Effector CD8-positive, alpha-beta T cell (primary cell): ENCODE results near the gene RANBP17.
"Not testable (repeated sequence)": the region's sequence is repeated elsewhere in the genome, so short reads cannot be mapped to it uniquely, and the experiment has no call there.

Source experiments
- DNase-seq: peaks from one replicate; lab custom pipeline; 2025; lab: John Stamatoyannopoulos, UW

The RANBP17 gene

DNA sequence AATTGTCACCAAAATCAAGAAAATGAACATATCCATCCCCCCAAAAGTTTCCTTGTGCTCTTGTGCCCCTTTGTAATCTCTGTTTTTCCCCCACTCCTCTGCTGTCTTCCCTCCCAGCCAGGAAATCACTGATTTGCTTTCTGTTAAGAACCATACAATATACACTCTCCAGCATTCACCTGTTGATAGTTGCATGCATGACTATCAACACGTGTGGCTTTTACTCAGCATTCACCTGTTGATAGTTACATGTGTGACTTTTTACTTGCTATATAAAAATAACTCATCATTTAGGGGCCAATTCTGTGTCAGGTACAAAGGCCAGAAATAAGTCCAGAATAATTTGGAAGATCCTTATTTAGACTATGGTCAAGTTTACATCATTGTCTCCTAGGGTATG lies 6.0 kb downstream of the RANBP17 start:
- DNase-seq, result no peak

DNA sequence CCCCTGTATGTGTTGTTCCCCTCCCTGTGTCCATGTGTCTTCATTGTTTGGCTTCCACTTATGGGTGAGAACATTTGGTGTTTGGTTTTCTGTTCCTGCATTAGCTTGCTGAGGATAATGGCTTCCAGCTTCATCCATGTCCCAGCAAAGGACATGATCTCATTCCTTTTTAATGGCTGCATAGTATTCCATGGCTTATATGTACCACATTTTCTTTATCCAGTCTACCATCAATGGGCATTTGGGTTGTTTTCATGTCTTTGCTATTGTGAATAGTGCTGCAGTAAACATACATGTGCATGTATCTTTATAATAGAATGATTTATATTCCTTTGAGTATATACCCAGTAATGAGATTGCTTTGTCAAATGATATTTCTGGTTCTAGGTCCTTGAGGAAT lies 8.6 kb downstream of the RANBP17 start:
- not testable (repeated sequence) for DNase-seq

DNA sequence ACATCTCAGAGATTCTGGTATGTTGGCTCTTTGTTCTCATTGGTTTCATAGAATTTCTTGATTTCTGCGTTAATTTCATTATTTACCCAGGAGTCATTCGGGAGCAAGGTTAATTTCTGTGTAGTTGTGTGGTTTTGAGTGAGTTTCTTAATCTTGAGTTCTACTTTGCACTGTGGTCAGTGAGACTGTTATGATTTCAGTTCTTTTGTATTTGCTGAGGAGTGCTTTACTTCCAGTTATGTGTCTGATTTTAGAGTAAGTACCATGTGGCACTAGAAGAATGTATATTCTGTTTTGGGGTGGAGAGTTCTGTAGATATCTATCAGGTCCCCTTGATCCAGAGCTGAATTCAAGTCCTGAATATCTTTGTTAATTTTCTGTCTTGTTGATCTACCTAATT lies 12.2 kb downstream of the RANBP17 start:
- no peak for DNase-seq

DNA sequence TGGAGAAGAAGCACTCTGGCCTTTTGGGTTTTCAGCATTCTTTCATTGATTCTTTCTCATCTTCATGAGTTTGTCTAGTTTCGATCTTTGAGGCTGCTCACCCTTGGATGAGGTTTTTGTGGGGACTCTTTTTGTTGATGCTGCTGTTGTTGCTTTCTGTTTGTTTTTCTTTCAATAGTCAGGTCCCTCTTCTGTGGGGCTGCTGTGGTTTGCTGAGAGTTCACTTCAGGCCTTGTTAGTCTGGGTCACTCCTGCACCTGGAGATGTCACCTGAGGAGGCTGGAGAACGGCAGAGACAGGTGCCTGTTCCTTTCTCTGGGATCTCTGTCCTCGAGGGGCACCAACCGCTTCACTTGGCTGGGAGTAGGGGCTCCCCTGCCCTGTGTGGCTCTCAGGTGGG lies 14.0 kb downstream of the RANBP17 start:
- no peak for DNase-seq

DNA sequence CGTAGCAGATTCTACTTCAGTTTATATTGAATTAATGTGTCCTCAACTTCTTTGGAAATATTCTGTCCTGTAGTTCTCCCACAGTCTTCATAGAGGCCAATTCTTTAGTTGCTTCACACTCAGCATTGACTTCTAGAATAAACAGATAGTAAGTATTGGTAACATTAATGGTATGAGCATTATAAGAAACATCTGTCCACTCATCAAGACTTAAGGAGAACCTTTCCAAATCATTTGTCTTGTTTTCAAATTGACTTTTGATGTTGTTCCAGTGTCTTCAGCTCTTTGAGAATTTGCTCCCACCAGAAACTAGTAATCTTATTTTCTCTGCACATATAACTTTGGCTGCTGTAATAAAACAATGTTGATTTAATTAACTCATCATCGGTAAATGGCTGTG lies 18.3 kb downstream of the RANBP17 start:
- no peak for DNase-seq

DNA sequence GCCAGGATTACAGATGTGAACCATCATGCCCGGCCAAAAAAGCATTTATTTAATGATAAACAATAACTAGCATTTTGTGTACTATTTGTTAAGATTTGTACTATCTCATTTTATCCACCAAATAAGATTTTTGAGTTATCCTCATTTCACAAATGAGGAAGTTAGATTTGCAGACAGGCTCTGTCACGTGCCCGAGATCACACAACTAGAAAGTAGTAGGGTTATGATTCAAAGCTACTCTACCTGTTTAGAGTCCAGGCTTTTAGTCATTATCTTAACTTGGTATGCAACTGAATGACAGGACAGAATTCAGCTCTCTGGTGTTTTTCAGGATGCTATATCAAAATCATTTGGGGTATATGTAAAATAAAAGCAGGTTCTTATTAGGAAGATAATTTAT lies 20.5 kb downstream of the RANBP17 start:
- DNase-seq, result no peak

DNA sequence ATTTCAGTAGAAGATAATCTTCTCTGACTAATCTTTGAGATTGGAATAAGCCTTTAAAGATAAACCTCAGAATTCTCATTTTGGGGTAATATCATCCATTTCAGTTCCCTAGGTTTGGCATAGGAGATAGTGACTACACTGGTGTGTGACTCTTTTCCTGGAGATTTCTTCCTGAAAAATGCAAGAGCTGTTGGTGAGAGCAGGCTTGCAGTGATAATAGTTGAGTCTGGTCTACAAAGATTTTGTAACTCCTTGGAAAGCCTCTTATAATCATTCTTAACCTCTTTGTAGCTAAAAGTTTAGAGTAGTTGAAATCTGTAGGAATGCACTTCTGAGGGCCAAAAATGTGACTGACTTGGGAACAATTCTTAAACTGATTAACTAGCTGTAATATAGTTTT lies 23.4 kb downstream of the RANBP17 start:
- DNase-seq, result no peak

DNA sequence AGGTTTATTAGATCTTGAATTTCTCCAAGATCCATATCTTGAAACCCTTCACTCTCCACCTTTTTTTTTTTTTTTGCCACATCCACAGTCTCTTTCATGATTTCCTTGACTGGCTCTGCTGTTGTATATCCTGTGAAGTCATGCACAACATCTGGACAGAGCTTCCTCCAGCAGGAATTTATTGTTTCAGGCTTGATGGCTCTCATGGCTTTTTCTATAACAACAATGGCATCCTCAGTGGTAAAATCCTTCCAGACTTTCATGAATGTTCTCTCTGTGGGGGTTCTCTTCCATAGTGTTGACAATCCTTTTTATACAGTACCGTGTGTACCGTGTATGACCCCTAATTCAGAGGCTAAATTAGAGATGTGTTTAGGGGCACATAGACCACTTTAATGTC lies 24.0 kb downstream of the RANBP17 start:
- no peak for DNase-seq

DNA sequence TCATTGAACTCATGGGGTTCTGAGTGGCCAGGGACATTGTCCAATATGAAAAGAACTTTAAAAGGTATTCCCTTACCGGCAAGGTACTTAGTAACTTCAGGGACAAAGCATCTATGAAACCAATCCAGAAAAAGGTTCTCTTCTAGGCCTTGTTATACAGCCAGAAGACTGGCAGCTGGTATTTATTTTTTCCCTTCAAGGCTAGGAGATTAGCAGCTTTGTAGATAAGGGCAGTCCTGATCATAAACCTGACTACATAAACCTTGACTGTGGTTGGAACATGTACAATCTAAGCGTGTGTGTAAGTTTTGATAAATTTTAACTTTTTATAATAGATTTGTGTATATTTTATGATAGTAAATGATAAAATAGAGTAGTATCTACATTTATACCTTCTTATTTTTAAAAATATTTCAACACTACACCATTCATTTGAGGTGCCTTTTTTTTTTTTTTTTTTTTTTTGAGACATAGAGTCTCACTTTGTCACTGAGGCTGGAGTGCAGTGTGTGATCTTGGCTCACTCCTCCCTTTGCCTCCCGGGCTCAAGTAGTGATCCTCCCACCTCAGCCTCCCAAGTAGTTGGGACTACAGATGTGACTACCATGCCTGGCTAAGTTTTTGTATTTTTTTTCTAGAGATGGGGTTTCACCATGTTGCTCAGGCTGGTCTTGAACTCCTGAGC lies 24.5 kb downstream of the RANBP17 start:
- no peak for DNase-seq

DNA sequence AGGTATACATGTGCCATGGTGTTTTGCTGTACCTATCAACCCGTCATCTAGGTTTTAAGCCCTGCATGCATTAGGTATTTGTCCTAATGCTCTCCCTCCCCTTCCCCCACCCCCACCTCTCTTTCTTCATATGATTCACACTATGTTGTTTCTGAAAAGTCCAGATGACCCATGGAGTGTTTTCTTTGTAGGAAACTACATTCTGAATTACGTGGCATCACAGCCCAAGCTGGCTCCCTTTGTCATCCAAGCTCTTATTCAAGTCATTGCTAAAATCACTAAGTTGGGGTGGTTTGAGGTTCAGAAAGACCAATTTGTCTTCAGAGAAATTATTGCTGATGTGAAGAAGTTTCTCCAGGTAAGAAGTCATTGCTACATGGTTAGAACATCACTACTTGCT lies 30.4 kb downstream of the RANBP17 start:
- DNase-seq, result no peak

DNA sequence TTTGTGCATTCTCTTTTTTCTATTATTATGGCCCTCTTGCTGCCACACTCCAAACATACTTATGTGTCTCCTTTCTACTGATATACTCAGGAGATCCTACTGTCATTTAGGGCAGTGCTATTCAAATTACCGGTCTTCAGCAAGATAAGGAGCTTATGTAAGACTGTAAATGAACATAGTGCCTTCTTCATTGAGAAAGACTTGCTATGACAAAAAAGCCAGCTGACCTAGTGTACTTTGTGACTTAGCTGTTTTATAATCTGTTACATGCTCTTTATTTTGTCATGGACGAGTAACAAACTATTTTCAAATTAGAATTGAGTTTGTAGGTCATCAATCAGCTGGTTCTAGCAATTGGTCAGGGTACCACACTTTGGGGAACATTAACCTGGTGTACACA lies 32.8 kb downstream of the RANBP17 start:
- no peak for DNase-seq

DNA sequence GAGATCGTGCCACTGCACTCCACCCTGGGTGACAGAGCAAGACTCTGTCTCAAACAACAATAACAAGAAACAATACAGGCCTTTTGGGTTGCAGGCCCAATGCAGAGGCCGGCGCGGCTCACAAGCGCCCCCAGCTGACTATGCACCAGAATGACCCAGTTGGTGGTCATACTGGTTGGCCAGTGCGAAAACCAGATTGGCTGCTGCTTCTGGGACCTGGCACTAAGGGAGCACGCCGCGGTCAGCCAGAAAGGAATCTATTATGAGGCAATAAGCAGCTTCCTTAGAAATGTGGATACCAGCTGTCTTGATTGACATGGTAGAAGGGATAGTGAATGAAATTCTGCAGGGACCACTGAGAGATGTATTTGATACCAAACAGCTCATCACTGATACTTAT lies 35.0 kb downstream of the RANBP17 start:
- no peak for DNase-seq

DNA sequence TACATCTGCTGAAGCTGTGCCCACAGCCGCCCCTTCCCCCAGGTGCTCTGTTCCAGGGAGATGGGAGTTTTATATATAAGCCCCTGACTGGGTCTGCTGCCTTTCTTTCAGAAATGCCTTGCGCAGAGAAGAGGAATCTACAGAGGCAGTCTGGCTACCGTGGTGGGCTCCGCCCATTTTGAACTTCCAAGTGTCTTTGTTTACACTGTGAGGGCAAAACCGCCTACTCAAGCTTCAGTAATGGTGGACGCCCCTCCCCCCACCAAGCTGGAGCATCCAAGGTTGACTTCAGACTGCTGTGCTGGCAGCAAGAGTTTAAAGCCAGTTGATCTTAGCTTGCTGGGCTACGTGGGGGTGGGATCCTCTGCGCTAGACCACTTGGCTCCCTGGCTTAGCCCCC lies 41.3 kb downstream of the RANBP17 start:
- no peak for DNase-seq

DNA sequence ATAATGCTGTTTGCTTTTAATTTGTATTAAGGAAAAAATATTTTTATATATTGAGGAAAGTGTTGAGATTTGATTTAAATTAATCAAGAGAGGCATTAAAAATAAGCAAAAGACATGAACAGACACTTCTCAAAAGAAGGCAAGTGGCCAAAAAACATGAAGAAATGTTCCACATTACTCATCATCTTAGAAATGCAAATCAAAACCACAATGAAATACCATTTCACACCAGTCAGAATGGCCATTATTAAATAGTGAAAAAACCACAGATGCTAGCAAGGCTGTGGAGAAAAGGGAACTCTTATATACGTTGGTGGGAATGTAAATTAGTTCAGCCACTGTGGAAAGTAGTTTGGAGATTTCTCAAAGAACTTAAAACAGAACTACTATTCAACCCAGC lies 45.9 kb downstream of the RANBP17 start:
- DNase-seq, result no peak

DNA sequence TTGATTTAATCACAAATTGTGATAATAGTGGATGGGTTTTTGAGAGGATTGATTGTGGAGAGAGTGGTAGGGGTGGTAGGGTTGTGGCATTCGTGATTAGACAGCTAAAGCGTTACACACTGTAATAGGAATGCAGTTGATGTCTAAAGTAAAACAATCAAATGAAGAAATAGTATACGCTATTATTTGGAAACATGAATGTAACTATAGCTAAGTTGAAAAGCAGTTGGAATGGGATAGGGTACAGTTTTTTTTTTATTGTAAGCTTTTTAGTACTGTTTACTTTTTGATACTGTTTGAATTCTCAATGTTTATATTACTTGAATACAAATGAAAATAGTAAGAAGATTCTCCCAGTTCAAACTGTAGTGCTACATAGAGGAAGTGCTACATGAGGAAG lies 51.8 kb downstream of the RANBP17 start:
- DNase-seq, result no peak

DNA sequence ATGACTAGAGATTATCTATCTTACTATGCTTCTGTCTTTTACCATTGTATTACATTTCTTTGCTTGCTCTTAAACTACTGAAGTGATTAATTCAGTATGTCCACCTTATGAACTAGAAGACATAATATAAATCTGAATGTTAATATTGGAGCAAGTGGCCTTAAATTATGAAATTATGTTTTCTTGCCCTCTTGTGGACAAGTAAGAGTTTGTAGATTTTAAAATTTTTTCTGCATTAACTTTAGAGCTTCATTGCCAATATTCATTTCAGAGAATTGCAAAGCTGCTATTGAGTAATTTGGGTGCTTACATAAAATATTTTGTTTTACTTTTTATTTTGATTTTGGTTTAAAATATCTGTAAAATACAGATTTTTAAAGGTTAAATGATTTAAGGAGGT lies 55.3 kb downstream of the RANBP17 start:
- DNase-seq, result no peak

DNA sequence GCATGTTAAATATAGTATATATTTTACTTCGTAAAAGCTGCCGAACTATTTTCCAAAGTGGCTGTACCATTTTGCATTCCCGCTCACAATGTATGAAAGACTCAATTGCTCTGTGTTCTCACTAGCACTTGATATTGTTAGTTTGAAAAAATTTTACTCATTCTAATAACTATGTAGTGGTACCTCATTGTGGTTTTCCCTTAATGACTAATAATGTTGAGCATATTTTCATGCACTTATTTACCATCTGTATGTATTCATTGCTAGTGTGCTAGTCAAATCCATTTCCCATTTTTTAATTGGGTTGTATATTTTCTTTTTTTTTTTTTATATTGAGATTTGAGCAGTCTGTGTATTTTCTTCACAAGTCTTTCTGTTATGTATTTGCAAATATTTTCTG lies 58.4 kb downstream of the RANBP17 start:
- no peak for DNase-seq

DNA sequence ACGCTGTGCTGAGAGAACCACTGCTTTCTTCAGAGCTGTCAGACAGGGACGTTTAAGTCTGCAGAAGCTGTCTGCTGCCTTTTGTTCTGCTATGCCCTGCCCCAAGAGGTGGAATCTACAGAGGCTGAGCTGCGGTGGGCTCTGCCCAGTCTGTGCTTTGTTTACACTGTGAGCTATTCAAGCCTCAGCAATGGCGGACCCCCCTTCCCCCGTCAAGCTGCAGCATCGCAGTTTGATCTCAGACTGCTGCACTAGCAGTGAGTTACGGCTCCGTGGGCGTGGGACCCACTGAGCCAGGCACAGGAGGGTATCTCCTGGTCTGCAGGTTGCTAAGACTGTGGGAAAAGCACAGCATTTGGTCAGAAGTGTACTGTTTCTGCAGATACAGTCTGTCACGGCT lies 60.5 kb downstream of the RANBP17 start:
- not testable (repeated sequence) for DNase-seq

DNA sequence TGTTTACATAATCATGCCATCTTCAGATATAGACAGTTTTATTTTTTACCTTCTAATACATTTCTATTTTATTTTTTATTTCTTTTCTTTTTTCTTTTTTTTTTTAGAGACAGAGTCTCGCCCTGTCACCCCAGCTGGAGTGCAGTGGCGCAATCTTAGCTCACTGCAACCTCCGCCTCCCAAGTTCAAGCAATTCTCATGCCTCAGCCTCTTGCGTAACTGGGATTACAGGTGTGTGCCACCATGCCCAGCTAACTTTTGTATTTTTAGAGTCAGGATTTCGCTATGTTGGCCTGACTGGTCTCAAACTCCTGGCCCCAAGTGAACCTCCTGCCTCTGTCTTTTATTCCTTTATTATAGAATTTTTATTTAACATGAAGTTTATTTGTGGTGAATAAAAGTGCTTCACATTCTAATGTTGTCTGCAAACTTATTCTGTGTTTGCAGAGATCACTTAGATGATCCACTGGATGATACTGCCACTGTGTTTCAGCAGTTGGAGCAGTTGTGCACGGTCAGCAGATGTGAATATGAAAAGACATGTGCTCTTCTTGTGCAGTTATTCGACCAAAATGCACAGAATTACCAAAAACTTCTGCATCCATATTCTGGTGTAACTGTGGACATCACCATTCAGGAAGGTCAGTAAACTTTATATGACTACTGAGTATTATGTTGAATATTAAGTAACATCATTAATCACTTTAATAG lies 62.2 kb downstream of the RANBP17 start:
- no peak for DNase-seq

DNA sequence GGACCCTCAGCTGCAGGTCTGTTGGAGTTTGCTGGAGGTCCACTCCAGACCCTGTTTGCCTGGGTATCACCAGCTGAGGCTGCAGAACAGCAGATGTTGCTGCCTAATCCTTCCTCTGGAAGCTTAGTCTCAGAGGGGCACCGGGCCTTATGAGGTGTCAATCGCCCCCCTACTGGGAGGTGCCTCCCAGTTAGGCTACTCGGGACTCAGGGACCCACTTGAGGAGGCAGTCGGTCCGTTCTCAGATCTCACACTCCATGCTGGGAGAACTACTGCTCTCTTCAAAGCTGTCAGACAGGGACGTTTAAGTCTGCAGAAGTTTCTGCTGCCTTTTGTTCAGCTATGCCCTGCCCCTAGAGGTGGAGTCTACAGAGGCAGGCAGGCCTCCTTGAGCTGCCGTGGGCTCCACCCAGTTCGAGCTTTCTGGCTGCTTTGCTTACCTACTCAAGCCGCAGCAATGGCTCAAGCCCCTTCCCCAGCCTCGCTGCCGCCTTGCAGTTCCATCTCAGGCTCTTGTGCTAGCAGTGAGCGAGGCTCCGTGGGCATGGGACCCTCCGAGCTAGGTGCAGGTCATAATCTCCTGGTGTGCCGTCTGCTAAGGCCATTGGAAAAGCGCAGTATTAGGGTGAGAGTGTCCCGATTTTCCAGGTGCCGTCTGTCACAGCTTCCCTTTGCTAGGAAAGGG lies 73.9 kb downstream of the RANBP17 start:
- not testable (repeated sequence) for DNase-seq

DNA sequence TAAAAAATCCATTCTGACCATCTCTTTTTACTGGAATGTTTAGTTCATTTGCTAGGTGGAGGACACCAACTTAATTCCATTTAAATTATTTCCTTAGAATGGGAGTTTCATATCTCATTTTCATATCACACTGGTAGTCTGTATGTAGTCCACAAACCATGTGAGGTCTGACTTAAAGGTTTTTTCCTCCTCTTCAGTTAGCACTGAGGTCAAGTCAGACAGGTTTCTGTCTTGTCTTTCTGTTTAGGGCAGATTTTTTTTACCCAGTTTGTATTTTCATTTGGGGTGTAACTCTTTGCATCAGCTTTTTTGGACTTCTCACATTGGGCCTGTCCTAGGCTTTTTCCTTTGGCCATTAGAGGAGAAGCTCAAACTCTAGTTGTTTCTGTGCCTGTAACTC lies 75.3 kb downstream of the RANBP17 start:
- no peak for DNase-seq

DNA sequence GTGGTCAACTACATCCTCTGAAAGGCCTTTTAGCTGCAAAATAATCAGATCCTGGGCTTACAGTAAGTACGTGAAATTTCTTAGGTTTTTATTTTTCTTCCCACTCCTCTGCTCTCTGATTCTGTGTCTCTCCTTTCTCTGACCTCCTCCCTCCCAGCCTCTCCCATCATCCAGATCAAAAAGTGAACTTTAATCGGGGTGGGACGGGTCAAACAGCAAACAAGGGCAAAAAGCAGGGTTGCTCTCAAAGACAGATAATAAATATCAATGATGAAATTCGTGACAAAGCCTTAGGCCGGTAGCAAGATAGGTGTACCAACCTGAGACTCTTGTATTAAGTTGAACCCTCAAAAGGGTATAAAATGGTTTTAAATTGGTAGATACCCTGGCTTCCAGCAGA lies 76.1 kb downstream of the RANBP17 start:
- no peak for DNase-seq

DNA sequence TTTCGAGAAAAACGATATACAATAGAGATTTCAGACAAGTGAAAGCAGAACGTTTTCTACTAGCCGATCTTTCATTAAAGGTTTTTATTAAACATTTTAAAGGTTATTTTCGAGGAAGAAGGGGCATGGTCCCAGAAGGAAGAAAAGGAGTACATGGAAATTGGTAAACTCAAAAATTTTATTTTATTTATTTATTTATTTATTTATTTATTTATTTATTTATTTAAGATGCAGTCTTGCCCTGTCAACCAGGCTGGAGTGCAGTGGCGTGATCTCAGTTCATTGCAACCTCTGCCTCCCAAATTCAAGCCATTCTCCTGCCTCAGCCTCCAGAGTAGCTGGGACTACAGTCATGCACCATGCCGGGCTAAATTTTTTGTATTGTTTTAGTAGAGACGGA lies 77.4 kb downstream of the RANBP17 start:
- no peak for DNase-seq
